Measurements from ENCODE around the gene APOC1. TPM values are rescaled to one million over a fixed set of nuclear protein-coding genes. Genes with fewer than 3 reads are reported as not detected.

Gene APOC1
- total and polyA plus RNA-seq, 2 experiments from 2014 or later, result 0.49 TPM; not detected in 1

DNA sequence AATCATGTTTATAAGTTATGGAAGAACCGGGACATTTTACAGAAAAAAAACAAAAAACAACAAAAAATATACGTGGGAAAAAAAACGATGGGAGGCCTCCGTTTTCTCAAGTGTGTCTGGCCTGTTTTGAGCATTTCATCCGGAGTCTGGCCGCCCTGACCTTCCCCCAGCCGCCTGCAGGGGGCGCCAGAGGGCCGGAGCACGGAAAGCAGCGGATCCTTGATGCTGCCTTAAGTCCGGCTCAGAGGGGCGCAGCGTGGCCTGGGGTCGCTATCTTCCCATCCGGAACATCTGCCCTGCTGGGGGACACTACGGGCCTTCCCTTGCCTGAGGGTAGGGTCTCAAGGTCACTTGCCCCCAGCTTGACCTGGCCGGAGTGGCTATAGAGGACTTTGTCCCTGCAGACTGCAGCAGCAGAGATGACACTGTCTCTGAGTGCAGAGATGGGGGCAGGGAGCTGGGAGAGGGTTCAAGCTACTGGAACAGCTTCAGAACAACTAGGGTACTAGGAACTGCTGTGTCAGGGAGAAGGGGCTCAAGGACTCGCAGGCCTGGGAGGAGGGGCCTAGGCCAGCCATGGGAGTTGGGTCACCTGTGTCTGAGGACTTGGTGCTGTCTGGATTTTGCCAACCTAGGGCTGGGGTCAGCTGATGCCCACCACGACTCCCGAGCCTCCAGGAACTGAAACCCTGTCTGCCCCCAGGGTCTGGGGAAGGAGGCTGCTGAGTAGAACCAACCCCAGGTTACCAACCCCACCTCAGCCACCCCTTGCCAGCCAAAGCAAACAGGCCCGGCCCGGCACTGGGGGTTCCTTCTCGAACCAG, 10.6 kb upstream of the APOC1 start:
- TF ChIP-seq EZH2phosphoT487 (IDR thresholded peaks at IDR 0.05; ENCODE audit: insufficient read depth, low read depth), result no peak
- Histone ChIP-seq H3K79me2 (ENCODE audit: insufficient read depth) (no peaks in the 10 kb centered on the region), H3K9me2 (ENCODE audit: insufficient read depth) (no peaks in the 10 kb centered on the region), H3K4me1 (ENCODE audit: insufficient read depth) (no peaks in the 10 kb centered on the region; the same call in 1 of the 2 replicates), H3K9me3 (ENCODE audit: low read depth) (no peaks in the 10 kb centered on the region), H3K9ac (no peak overlapping the region), H4K20me1 (ENCODE audit: insufficient read depth) (no peaks in the 10 kb centered on the region), H3K27ac (no peak overlapping the region), H3K27me3 (replicated peaks; ENCODE audit: insufficient read depth) (peaks cover 14% of the 10 kb centered on the region), H3K4me2 (ENCODE audit: unreplicated experiment) (no peak overlapping the region), H3F3A (ENCODE audit: insufficient read depth) (no peaks in the 10 kb centered on the region), H3K36me3 (ENCODE audit: low read depth) (no peaks in the 10 kb centered on the region; the same call in 1 of the 2 replicates), H2AFZ (no peak overlapping the region), H3K4me3 (no peak overlapping the region)
- peak; percentile 63 for DNase-seq
- 10 to 17% methylated on average over 24 of the region's 24 CpGs for WGBS, 2 experiments (ENCODE audit: low coverage in 1 of 2, low lambda C conversion rate in 2 of 2, missing lambda C conversion rate in 2 of 2)
- in situ Hi-C loops (cut with MboI), result no loop called here

DNA sequence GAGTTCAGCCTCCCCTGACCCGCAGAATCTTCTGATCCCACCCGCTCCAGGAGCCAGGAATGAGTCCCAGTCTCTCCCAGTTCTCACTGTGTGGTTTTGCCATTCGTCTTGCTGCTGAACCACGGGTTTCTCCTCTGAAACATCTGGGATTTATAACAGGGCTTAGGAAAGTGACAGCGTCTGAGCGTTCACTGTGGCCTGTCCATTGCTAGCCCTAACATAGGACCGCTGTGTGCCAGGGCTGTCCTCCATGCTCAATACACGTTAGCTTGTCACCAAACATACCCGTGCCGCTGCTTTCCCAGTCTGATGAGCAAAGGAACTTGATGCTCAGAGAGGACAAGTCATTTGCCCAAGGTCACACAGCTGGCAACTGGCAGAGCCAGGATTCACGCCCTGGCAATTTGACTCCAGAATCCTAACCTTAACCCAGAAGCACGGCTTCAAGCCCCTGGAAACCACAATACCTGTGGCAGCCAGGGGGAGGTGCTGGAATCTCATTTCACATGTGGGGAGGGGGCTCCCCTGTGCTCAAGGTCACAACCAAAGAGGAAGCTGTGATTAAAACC, 9.9 kb upstream of the APOC1 start:
- no peak for TF ChIP-seq EZH2 (IDR thresholded peaks at IDR 0.05; ENCODE audit: insufficient read depth, poor library complexity, severe bottlenecking)
- no peak for TF ChIP-seq EZH2phosphoT487 (IDR thresholded peaks at IDR 0.05; ENCODE audit: insufficient read depth, low read depth)
- Histone ChIP-seq H3K9ac (no peak overlapping the region), H3K9me2 (ENCODE audit: insufficient read depth) (no peaks in the 10 kb centered on the region), H3K4me1 (ENCODE audit: insufficient read depth) (no peaks in the 10 kb centered on the region; the same call in 1 of the 2 replicates), H3K79me2 (ENCODE audit: insufficient read depth) (no peaks in the 10 kb centered on the region), H3K27ac (no peak overlapping the region), H3K27me3 (replicated peaks; ENCODE audit: insufficient read depth) (peaks cover 14% of the 10 kb centered on the region), H3K36me3 (ENCODE audit: low read depth) (no peaks in the 10 kb centered on the region; the same call in 1 of the 2 replicates), H3K4me2 (ENCODE audit: unreplicated experiment) (no peak overlapping the region), H2AFZ (no peak overlapping the region), H4K20me1 (ENCODE audit: insufficient read depth) (no peaks in the 10 kb centered on the region), H3K4me3 (no peak overlapping the region), H3K9me3 (ENCODE audit: low read depth) (no peaks in the 10 kb centered on the region), H3F3A (ENCODE audit: insufficient read depth) (no peaks in the 10 kb centered on the region)
- WGBS, 2 experiments (ENCODE audit: low coverage in 1 of 2, low lambda C conversion rate in 2 of 2, missing lambda C conversion rate in 2 of 2), result 35 to 39% methylated on average over 12 of the region's 12 CpGs
- DNase-seq, result no peak
- in situ Hi-C loops (cut with MboI), result no loop called here

DNA sequence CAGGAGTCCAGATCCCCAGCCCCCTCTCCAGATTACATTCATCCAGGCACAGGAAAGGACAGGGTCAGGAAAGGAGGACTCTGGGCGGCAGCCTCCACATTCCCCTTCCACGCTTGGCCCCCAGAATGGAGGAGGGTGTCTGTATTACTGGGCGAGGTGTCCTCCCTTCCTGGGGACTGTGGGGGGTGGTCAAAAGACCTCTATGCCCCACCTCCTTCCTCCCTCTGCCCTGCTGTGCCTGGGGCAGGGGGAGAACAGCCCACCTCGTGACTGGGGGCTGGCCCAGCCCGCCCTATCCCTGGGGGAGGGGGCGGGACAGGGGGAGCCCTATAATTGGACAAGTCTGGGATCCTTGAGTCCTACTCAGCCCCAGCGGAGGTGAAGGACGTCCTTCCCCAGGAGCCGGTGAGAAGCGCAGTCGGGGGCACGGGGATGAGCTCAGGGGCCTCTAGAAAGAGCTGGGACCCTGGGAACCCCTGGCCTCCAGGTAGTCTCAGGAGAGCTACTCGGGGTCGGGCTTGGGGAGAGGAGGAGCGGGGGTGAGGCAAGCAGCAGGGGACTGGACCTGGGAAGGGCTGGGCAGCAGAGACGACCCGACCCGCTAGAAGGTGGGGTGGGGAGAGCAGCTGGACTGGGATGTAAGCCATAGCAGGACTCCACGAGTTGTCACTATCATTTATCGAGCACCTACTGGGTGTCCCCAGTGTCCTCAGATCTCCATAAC, 8.8 kb upstream of the APOC1 start, which contains the start of gene APOE:
Gene APOE (plus strand): TSS at position 360 of the 724 bp plus-strand sequence. CDS start 829 bp downstream, outside the sequence.
- Histone ChIP-seq H4K20me1 (ENCODE audit: insufficient read depth) (no peaks in the 10 kb centered on the region), H3K9ac (no peak within 1 kb of the TSS), H3K9me2 (ENCODE audit: insufficient read depth) (no peaks in the 10 kb centered on the region), H3K4me3 (no peak within 1 kb of the TSS), H3K9me3 (ENCODE audit: low read depth) (no peaks in the 10 kb centered on the region), H2AFZ (0 out of 2 replicates have a peak within 1 kb of the TSS, but pooled peaks have one; percentile 7), H3K4me1 (ENCODE audit: insufficient read depth) (no peaks in the 10 kb centered on the region; the same call in 1 of the 2 replicates), H3K27me3 (replicated peaks; ENCODE audit: insufficient read depth) (peaks cover 14% of the 10 kb centered on the region), H3K36me3 (ENCODE audit: low read depth) (no peaks in the 10 kb centered on the region; the same call in 1 of the 2 replicates), H3K27ac (no peak within 1 kb of the TSS), H3F3A (ENCODE audit: insufficient read depth) (no peaks in the 10 kb centered on the region), H3K4me2 (ENCODE audit: unreplicated experiment) (peak within 1 kb of the TSS; percentile 32), H3K79me2 (ENCODE audit: insufficient read depth) (no peaks in the 10 kb centered on the region)
- 4 to 5% methylated on average over 15 to 20 of the region's 20 CpGs for WGBS, 2 experiments (ENCODE audit: low coverage in 1 of 2, low lambda C conversion rate in 2 of 2, missing lambda C conversion rate in 2 of 2)
- TF ChIP-seq EZH2phosphoT487 (IDR thresholded peaks at IDR 0.05; ENCODE audit: insufficient read depth, low read depth) (no peak), EZH2 (IDR thresholded peaks at IDR 0.05; ENCODE audit: insufficient read depth, poor library complexity, severe bottlenecking) (no peak)
- DNase-seq, result peak; percentile 18
- in situ Hi-C loops (cut with MboI), result no loop called here

DNA sequence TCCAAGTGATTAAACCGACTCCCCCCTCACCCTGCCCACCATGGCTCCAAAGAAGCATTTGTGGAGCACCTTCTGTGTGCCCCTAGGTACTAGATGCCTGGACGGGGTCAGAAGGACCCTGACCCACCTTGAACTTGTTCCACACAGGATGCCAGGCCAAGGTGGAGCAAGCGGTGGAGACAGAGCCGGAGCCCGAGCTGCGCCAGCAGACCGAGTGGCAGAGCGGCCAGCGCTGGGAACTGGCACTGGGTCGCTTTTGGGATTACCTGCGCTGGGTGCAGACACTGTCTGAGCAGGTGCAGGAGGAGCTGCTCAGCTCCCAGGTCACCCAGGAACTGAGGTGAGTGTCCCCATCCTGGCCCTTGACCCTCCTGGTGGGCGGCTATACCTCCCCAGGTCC, 6.8 kb upstream of the APOC1 start:
- Histone ChIP-seq H4K20me1 (ENCODE audit: insufficient read depth) (no peaks in the 10 kb centered on the region), H3K4me1 (ENCODE audit: insufficient read depth) (no peaks in the 10 kb centered on the region; the same call in 1 of the 2 replicates), H3K9me2 (ENCODE audit: insufficient read depth) (no peaks in the 10 kb centered on the region), H3K27me3 (replicated peaks; ENCODE audit: insufficient read depth) (peaks cover 14% of the 10 kb centered on the region), H3K9me3 (ENCODE audit: low read depth) (no peaks in the 10 kb centered on the region), H3K79me2 (ENCODE audit: insufficient read depth) (no peaks in the 10 kb centered on the region), H3K36me3 (ENCODE audit: low read depth) (no peaks in the 10 kb centered on the region), H3K9ac (no peak overlapping the region), H3F3A (ENCODE audit: insufficient read depth) (no peaks in the 10 kb centered on the region), H3K4me3 (no peak overlapping the region), H2AFZ (no peak overlapping the region), H3K4me2 (ENCODE audit: unreplicated experiment) (no peak overlapping the region), H3K27ac (no peak overlapping the region)
- in situ Hi-C loops (cut with MboI), result no loop called here
- DNase-seq, result no peak
- 83% methylated on average over 12 of the region's 12 CpGs for WGBS, 2 experiments (ENCODE audit: low coverage in 1 of 2, low lambda C conversion rate in 2 of 2, missing lambda C conversion rate in 2 of 2)
- TF ChIP-seq EZH2phosphoT487 (IDR thresholded peaks at IDR 0.05; ENCODE audit: insufficient read depth, low read depth) (no peak), EZH2 (IDR thresholded peaks at IDR 0.05; ENCODE audit: insufficient read depth, poor library complexity, severe bottlenecking) (no peak)
